GM18502 (cell line): Measurements from ENCODE around the gene SEC14L3.
"Not testable (repeated sequence)": the region's sequence is repeated elsewhere in the genome, so short reads cannot be mapped to it uniquely, and the experiment has no call there.

ENCODE experiments used
- ATAC-seq: cut with Tn5 transposase; IDR thresholded peaks from one replicate; pipeline ENCODE4 v1.9.1; 2021; ENCODE audit warnings: mild to moderate bottlenecking; ENCODE audit not compliant: unreplicated experiment, poor library complexity

SEC14L3 gene

GRCh38 chr22:30486661-30487115, 14.9 kb upstream of the SEC14L3 start:
- no peak for ATAC-seq

- ATAC-seq: no peak
Measured at GRCh38 chr22:30486118-30486517, 14.3 kb upstream of the SEC14L3 start.

- no peak for ATAC-seq
Measured at GRCh38 chr22:30485362-30485988, 13.7 kb upstream of the SEC14L3 start.

- ATAC-seq: no peak
Measured at GRCh38 chr22:30483169-30483568, 11.4 kb upstream of the SEC14L3 start.

- ATAC-seq: no peak
Measured at GRCh38 chr22:30481711-30482110, 9.9 kb upstream of the SEC14L3 start.

- no peak for ATAC-seq
Measured at GRCh38 chr22:30479981-30480380, 8.2 kb upstream of the SEC14L3 start.

- ATAC-seq: no peak
Measured at GRCh38 chr22:30474683-30475424, 3.0 kb upstream of the SEC14L3 start.

GRCh38 chr22:30474121-30474520, 2.3 kb upstream of the SEC14L3 start:
- ATAC-seq: no peak

- no peak for ATAC-seq
Measured at GRCh38 chr22:30472994-30473720, 1.3 kb upstream of the SEC14L3 start.

DNA sequence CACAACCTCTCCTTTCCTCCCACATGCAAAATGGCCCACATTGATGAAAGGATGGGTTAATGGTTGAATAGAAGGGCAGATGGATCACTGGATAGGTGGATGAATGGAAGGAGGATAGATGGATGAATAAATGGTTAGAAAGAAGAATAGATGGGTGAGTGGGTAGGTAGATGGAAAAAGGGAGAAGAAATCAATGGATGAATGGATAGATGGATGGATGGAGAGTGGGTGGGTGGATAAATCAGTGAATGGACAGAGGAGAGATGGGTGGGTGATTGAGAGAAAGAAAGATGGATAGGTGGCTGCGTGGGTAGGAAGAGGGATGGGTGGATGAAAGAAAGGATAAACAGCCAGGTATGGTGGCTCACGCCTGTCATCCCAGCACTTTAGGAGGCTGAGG, 1.2 kb downstream of the SEC14L3 start:
- no peak for ATAC-seq

DNA sequence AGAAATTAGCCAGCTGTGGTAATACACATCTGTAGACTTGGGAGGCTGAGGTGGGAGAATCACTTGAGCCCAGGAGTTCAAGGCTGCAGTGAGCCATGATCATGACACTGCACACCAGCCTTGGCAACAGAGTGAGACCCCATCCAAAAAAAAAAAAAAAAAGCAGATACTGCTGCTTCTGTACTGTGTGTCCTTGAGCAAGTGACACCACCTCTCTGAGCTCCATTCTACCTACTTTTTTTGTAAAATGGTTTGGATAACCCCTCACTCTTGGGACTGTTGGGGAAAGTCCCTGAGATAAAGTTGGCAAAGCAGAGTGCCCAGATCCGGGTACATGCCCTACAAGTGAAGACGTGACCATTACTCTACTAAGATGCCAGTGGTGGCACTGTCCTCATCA, 2.7 kb downstream of the SEC14L3 start:
- no peak for ATAC-seq

DNA sequence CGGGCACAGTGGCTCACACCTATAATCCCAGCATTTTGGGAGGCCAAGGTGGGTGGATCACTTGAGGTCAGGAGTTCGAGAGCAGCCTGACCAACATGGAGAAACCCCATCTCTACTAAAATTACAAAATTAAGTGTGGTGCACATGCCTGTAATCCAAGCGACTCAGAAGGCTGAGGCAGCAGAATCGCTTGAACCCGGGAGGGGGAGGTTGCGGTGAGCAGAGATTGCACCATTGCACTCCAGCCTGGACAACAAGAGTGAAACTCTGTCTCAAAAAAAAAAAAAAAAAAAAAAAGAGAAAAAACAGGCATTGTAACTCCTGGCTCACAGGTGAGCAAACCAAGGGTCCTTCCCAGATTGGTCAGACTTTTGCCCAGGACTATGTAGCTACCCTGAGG, 11.3 kb downstream of the SEC14L3 start:
- ATAC-seq: not testable (repeated sequence)

DNA sequence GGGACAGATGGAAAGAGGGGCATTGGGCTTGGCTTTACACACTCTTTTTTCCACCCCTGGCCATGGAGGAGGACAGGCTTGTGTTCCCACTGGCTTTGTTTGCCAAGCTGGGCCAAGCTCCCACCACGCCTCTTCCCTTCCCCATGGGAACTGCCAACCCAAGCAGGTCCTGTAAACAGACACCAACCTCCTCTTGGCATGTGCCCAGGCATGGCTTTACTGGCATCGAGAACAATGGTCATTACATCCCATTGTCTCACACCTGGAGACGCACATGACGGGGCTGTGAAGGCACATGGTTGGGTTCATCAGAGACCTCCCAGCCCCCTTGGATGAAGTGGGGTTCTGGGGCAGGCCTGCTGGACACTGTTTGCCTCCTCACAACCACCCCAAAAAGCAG, 11.7 kb downstream of the SEC14L3 start:
- ATAC-seq: no peak

GRCh38 chr22:30459181-30460052, 12.4 kb downstream of the SEC14L3 start:
- no peak for ATAC-seq

DNA sequence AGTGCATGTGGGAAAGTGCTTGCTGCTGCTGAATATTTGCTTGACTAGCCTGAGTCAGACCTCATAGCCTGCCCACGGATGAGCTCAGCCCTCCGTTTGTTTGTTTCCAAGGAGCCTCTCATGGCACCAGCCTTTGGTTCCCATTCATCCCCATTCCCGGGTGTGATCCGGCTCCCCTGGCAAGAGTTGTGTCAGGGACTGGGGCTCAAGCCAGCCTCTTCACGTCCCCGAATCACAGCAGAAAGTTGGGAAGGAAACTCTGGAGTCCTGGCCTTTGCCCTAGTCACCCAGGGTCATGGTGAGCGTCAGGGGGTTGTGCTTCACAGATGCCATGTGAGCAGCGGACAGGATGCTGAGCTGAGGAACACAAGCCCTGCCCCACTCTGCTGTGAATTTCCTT, 13.8 kb downstream of the SEC14L3 start:
- no peak for ATAC-seq

- ATAC-seq: no peak
Measured at GRCh38 chr22:30455075-30455840, 16.6 kb downstream of the SEC14L3 start.

DNA sequence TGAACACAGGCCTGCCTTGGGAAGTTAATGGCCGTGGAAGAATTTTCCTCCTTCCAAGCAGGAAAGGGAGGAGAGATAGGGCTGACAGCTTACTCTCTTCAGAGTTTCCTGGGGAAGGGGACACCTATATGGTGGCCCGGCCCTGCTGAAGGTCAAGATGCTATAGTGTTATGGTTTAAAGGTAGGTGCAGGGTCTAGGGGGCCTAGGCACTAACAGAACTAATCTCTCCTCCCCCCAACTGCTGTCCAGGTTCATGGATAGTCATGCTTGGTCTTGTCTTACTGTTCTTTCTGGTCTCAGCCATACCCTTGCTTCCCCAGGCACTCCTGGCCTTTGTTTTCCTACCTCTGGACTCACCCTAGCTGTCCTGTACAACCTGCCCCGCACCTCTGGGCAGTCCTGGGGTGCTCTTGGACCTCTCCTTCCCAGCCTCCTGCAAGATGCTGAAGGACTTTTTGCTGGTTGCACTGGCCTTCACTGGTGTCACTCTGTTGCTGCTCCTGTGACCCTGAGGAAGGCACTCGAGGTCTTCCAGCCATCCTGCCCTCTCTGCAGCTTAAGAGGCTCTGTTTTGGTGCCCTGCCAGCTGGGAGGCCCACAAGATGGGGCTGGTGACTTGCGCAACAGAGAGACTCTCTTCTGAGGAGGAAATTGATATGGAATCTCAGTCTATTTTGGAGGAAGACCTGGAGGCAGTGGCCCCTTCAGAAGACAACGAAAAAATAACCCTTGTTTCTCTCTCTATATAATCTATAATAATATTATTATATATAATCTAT, 17.9 kb downstream of the SEC14L3 start:
- ATAC-seq: no peak

DNA sequence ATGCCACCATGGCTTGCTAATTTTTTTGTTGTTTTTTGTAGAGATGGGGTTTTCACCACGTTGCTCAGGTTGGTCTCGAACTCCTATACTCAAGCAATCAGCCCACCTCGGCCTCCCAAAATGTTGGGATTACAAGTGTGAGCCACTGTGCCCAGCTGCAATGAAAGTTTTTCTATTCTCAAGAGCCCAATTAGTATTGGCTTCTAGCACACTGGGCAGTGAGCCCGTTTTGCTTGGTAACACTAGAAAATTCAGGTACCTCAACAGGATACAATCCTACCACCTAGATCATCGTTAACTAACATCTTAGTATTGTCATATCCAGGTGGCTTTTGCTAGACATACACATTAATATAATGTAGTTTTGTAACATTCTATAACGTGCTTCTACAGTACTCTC, 19.0 kb downstream of the SEC14L3 start:
- ATAC-seq: no peak

- not testable (repeated sequence) for ATAC-seq
Measured at GRCh38 chr22:30451488-30451887, 20.3 kb downstream of the SEC14L3 start.
